ENCODE measurements around the gene CSRNP2.

Gene CSRNP2

DNA sequence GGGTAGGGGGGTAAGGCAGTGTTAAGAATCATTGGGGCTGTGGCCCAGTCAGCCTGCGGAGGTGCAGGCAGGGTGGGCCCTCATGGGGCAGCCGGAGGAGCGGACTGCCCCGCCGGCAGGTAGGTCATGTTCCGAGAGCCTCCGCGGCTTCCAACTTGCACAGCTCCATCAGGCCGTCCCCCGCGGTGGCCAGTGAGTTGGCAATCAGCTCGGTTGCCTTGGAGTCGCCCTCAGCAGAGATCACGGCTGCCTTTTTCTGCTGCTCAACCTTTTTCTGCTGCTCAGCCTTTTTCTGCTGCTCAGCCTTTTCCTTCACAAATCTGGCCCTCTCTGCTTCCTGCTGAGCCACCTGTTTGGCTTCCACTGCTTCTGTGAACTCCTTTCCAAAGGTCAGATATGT lies 41.1 kb upstream of the CSRNP2 start:
- DNase-seq (ENCODE audit: low read depth) = no peak
- TF ChIP-seq, protein P1, sequence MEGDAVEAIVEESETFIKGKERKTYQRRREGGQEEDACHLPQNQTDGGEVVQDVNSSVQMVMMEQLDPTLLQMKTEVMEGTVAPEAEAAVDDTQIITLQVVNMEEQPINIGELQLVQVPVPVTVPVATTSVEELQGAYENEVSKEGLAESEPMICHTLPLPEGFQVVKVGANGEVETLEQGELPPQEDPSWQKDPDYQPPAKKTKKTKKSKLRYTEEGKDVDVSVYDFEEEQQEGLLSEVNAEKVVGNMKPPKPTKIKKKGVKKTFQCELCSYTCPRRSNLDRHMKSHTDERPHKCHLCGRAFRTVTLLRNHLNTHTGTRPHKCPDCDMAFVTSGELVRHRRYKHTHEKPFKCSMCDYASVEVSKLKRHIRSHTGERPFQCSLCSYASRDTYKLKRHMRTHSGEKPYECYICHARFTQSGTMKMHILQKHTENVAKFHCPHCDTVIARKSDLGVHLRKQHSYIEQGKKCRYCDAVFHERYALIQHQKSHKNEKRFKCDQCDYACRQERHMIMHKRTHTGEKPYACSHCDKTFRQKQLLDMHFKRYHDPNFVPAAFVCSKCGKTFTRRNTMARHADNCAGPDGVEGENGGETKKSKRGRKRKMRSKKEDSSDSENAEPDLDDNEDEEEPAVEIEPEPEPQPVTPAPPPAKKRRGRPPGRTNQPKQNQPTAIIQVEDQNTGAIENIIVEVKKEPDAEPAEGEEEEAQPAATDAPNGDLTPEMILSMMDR (conservative IDR thresholded peaks at IDR 0.05; ENCODE audit: low read length) = no peak

DNA sequence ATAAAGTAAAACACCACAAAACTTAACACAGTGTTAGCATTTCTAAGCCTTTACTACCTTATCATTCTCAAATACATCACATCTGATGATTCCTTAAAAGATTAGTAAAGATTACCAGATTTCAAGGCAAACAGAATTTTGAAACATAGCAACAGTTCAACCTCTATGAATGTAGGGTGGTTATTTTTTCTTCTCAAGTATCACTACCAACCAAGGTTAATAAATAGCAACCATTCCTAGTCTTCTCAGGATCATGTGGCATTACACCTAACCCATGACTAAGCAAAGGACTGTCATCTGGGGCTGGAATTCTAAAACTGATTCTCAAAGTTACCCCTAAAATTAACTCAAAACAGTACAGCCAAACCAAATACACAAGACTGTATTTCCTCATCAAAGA lies 39.4 kb upstream of the CSRNP2 start:
- TF ChIP-seq, protein P1 (conservative IDR thresholded peaks at IDR 0.05; ENCODE audit: low read length) = no peak
- DNase-seq (ENCODE audit: low read depth) = no peak
- no peak overlapping the region for H3K4me3 ChIP-seq (ENCODE audit: low read length)

More for the DNA sequence above, 41.1 kb upstream of the CSRNP2 start:
- H3K4me3 ChIP-seq (ENCODE audit: low read length) = no peak overlapping the region

DNA sequence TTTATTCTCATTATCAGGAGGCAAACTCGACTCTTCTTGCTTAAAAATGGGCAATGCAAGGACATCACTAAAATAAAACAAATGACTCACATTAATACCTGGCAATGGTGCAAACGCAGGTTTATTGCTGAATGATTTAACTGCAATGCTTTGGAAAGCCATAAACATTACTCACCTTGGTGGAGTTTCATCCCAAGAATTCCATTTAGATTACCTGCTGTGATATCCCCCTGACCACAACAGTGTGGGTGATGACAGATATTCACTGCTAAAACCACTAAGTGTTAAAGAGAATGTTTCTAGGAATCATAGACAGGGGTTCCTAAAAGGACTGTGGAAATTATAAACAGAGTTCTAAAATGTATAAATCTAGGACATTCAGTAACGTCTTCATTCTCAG lies 35.3 kb upstream of the CSRNP2 start:
- no peak overlapping the region for H3K4me3 ChIP-seq (ENCODE audit: low read length)
- TF ChIP-seq, protein P1 (conservative IDR thresholded peaks at IDR 0.05; ENCODE audit: low read length) = no peak
- DNase-seq (ENCODE audit: low read depth) = peak; percentile 73

DNA sequence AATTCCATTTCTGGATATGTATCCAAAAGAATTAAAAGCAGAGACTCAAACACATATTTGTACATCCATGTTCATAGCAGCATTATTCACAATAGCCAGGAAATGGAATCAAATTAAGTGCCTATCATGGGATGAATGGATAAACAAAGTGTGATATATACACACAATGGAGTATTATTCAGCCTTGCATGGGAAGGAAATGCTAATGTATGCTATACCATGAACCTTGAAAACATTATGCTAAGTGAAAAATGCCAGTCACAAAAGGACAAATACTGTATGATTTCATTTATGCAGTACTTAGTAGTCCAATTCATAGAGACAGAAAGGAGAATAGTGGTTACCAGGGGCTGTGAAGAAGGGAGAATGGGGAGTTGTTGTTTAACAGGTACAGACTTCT lies 32.1 kb upstream of the CSRNP2 start:
- TF ChIP-seq, protein P1 (conservative IDR thresholded peaks at IDR 0.05; ENCODE audit: low read length) = no peak
- H3K4me3 ChIP-seq (ENCODE audit: low read length) = no peak overlapping the region
- DNase-seq (ENCODE audit: low read depth) = no peak

DNA sequence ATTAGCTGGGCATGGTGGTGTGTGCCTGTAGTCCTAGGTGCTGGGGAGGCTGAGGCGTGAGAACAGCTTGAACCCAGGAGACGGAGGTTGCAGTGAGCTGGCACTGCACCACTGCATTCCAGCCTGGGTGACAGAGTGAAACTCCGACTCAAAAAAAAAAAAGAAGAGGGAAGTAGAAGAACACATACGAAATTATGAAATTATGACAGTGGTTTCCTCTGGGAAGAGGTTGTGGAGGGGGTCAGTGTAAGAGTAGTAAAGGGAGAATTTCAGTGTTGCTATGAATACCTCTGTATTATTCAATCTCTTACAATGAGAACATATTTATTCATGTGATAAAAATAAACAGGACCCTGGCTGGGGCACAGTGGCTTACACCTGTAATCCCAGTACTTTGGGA lies 24.7 kb upstream of the CSRNP2 start:
- H3K4me3 ChIP-seq (ENCODE audit: low read length) = no peak overlapping the region
- TF ChIP-seq, protein P1 (conservative IDR thresholded peaks at IDR 0.05; ENCODE audit: low read length) = no peak
- no peak for DNase-seq (ENCODE audit: low read depth)

DNA sequence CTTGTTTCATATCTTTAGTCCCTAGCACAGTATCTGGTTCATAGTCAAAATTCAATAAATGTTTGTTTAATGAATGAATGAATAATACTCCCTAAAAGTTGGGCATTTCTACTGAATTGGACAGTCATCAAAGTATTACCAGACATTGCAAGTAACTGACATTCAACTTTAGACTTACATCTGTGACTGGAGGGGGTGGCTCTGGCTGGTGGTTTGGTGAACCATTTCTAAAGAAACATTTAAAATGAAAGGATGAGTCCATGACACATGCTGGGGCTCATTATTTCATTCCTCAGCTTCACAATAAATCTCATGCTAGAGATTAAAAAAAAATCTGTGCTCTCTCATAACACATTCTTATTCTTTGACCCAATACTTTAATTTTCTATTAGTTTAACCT lies 20.6 kb upstream of the CSRNP2 start:
- TF ChIP-seq, protein P1 (conservative IDR thresholded peaks at IDR 0.05; ENCODE audit: low read length) = no peak
- H3K4me3 ChIP-seq (ENCODE audit: low read length) = no peak overlapping the region
- DNase-seq (ENCODE audit: low read depth) = no peak

DNA sequence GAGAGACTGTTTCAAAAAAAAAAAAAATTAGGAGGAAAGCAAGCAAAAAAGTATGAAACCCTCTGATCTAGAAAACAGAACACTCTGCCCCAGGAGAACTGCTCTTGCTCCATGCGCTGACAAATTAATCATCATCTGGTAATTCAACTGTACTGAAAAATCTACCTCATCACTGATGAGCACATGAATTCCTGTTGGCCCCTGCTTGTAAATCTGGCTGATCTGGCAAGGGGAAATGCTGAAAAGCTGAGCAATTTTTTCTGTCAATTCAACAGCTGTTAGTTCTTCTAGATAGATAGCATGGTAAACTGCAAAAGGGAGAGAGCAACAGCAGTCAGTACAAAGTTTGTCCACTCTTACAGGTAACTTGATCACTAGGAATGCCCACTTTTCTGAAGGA lies 15.2 kb upstream of the CSRNP2 start:
- H3K4me3 ChIP-seq (ENCODE audit: low read length) = no peak overlapping the region
- no peak for DNase-seq (ENCODE audit: low read depth)
- TF ChIP-seq, protein P1 (conservative IDR thresholded peaks at IDR 0.05; ENCODE audit: low read length) = no peak

Measured in AG10803 (cell line).